ENCODE measurements around the gene CHCHD3.

CHCHD3 gene

GRCh38 chr7:132739271-132739955 is 342.5 kb downstream of the CHCHD3 start:
- DNase-seq (ENCODE audit: low spot score): peak; percentile 47

- DNase-seq (ENCODE audit: low spot score): no peak
Observed at GRCh38 chr7:132738254-132738653, 343.6 kb downstream of the CHCHD3 start.

- no peak for DNase-seq (ENCODE audit: low spot score)
Observed at GRCh38 chr7:132735476-132735875, 346.4 kb downstream of the CHCHD3 start.

All from globus pallidus (tissue), 1 donor.